Measurements from ENCODE around the gene TRRAP.

TRRAP gene

GRCh38 chr7:98958968-98959367 is 80.6 kb downstream of the TRRAP start:
- WGBS (ENCODE audit: insufficient coverage, insufficient read length): no CpG with 5 or more reads among the region's 9 CpGs
- Histone ChIP-seq H3K4me3 (ENCODE audit: low read length) (no peak overlapping the region), H3K36me3 (ENCODE audit: control insufficient read depth, insufficient read depth, low read length) (peaks cover 40% of the 10 kb centered on the region), H3K27me3 (ENCODE audit: control insufficient read depth, insufficient read depth, low read length) (no peaks in the 10 kb centered on the region), H3K4me1 (ENCODE audit: control insufficient read depth, insufficient read depth, low read length) (no peaks in the 10 kb centered on the region), H3K9me3 (ENCODE audit: control insufficient read depth, insufficient read depth, low read length) (no peaks in the 10 kb centered on the region), H3K27ac (ENCODE audit: low read length) (no peak overlapping the region)
- no peak for DNase-seq (ENCODE audit: low read depth, low spot score)

GRCh38 chr7:98963305-98963704 is 85.0 kb downstream of the TRRAP start:
- H3K36me3 ChIP-seq (ENCODE audit: control insufficient read depth, insufficient read depth, low read length): peaks cover 43% of the 10 kb centered on the region
- no peak overlapping the region for H3K4me3 ChIP-seq (ENCODE audit: low read length)
- no peak for DNase-seq (ENCODE audit: low read depth, low spot score)
- no peaks in the 10 kb centered on the region for H3K4me1 ChIP-seq (ENCODE audit: control insufficient read depth, insufficient read depth, low read length)
- no peaks in the 10 kb centered on the region for H3K9me3 ChIP-seq (ENCODE audit: control insufficient read depth, insufficient read depth, low read length)
- no peaks in the 10 kb centered on the region for H3K27me3 ChIP-seq (ENCODE audit: control insufficient read depth, insufficient read depth, low read length)
- H3K27ac ChIP-seq (ENCODE audit: low read length): no peak overlapping the region
- WGBS (ENCODE audit: insufficient coverage, insufficient read length): no CpG with 5 or more reads among the region's 10 CpGs

- H3K9me3 ChIP-seq (ENCODE audit: control insufficient read depth, insufficient read depth, low read length): no peaks in the 10 kb centered on the region
- no peaks in the 10 kb centered on the region for H3K4me1 ChIP-seq (ENCODE audit: control insufficient read depth, insufficient read depth, low read length)
- no peaks in the 10 kb centered on the region for H3K27me3 ChIP-seq (ENCODE audit: control insufficient read depth, insufficient read depth, low read length)
- H3K4me3 ChIP-seq (ENCODE audit: low read length): no peak overlapping the region
- H3K27ac ChIP-seq (ENCODE audit: low read length): no peak overlapping the region
- peaks cover 48% of the 10 kb centered on the region for H3K36me3 ChIP-seq (ENCODE audit: control insufficient read depth, insufficient read depth, low read length)
- no peak for DNase-seq (ENCODE audit: low read depth, low spot score)
- no CpG with 5 or more reads among the region's 10 CpGs for WGBS (ENCODE audit: insufficient coverage, insufficient read length)
Observed at GRCh38 chr7:98964596-98964995, 86.3 kb downstream of the TRRAP start.

- H3K27me3 ChIP-seq (ENCODE audit: control insufficient read depth, insufficient read depth, low read length): no peaks in the 10 kb centered on the region
- no peak overlapping the region for H3K27ac ChIP-seq (ENCODE audit: low read length)
- no peak for DNase-seq (ENCODE audit: low read depth, low spot score)
- no CpG with 5 or more reads among the region's 14 CpGs for WGBS (ENCODE audit: insufficient coverage, insufficient read length)
- H3K4me1 ChIP-seq (ENCODE audit: control insufficient read depth, insufficient read depth, low read length): no peaks in the 10 kb centered on the region
- H3K36me3 ChIP-seq (ENCODE audit: control insufficient read depth, insufficient read depth, low read length): peaks cover 55% of the 10 kb centered on the region
- no peak overlapping the region for H3K4me3 ChIP-seq (ENCODE audit: low read length)
- no peaks in the 10 kb centered on the region for H3K9me3 ChIP-seq (ENCODE audit: control insufficient read depth, insufficient read depth, low read length)
Observed at GRCh38 chr7:98968621-98969020, 90.3 kb downstream of the TRRAP start.

GRCh38 chr7:98969386-98969785 is 91.1 kb downstream of the TRRAP start:
- DNase-seq (ENCODE audit: low read depth, low spot score): no peak
- no CpG with 5 or more reads among the region's 11 CpGs for WGBS (ENCODE audit: insufficient coverage, insufficient read length)
- no peak overlapping the region for H3K27ac ChIP-seq (ENCODE audit: low read length)
- H3K9me3 ChIP-seq (ENCODE audit: control insufficient read depth, insufficient read depth, low read length): no peaks in the 10 kb centered on the region
- H3K36me3 ChIP-seq (ENCODE audit: control insufficient read depth, insufficient read depth, low read length): peaks cover 56% of the 10 kb centered on the region
- H3K4me1 ChIP-seq (ENCODE audit: control insufficient read depth, insufficient read depth, low read length): no peaks in the 10 kb centered on the region
- no peak overlapping the region for H3K4me3 ChIP-seq (ENCODE audit: low read length)
- no peaks in the 10 kb centered on the region for H3K27me3 ChIP-seq (ENCODE audit: control insufficient read depth, insufficient read depth, low read length)

- no CpG with 5 or more reads among the region's 24 CpGs for WGBS (ENCODE audit: insufficient coverage, insufficient read length)
- DNase-seq (ENCODE audit: low read depth, low spot score): no peak
Observed at GRCh38 chr7:98970016-98970615, 91.8 kb downstream of the TRRAP start.

GRCh38 chr7:98970805-98971204 is 92.5 kb downstream of the TRRAP start:
- Histone ChIP-seq H3K27me3 (ENCODE audit: control insufficient read depth, insufficient read depth, low read length) (no peaks in the 10 kb centered on the region), H3K36me3 (ENCODE audit: control insufficient read depth, insufficient read depth, low read length) (peaks cover 42% of the 10 kb centered on the region), H3K4me3 (ENCODE audit: low read length) (no peak overlapping the region), H3K4me1 (ENCODE audit: control insufficient read depth, insufficient read depth, low read length) (no peaks in the 10 kb centered on the region), H3K9me3 (ENCODE audit: control insufficient read depth, insufficient read depth, low read length) (no peaks in the 10 kb centered on the region), H3K27ac (ENCODE audit: low read length) (no peak overlapping the region)
- WGBS (ENCODE audit: insufficient coverage, insufficient read length): no CpG with 5 or more reads among the region's 12 CpGs
- DNase-seq (ENCODE audit: low read depth, low spot score): no peak

More at GRCh38 chr7:98970016-98970615, 91.8 kb downstream of the TRRAP start:
- no peaks in the 10 kb centered on the region for H3K27me3 ChIP-seq (ENCODE audit: control insufficient read depth, insufficient read depth, low read length)
- H3K4me3 ChIP-seq (ENCODE audit: low read length): no peak overlapping the region
- no peak overlapping the region for H3K27ac ChIP-seq (ENCODE audit: low read length)
- H3K36me3 ChIP-seq (ENCODE audit: control insufficient read depth, insufficient read depth, low read length): peaks cover 49% of the 10 kb centered on the region
- no peaks in the 10 kb centered on the region for H3K9me3 ChIP-seq (ENCODE audit: control insufficient read depth, insufficient read depth, low read length)
- H3K4me1 ChIP-seq (ENCODE audit: control insufficient read depth, insufficient read depth, low read length): no peaks in the 10 kb centered on the region

- no peak overlapping the region for H3K27ac ChIP-seq (ENCODE audit: low read length)
- H3K27me3 ChIP-seq (ENCODE audit: control insufficient read depth, insufficient read depth, low read length): no peaks in the 10 kb centered on the region
- no peak overlapping the region for H3K4me3 ChIP-seq (ENCODE audit: low read length)
- H3K9me3 ChIP-seq (ENCODE audit: control insufficient read depth, insufficient read depth, low read length): no peaks in the 10 kb centered on the region
- WGBS (ENCODE audit: insufficient coverage, insufficient read length): no CpG with 5 or more reads among the region's 4 CpGs
- peaks cover 46% of the 10 kb centered on the region for H3K36me3 ChIP-seq (ENCODE audit: control insufficient read depth, insufficient read depth, low read length)
- no peaks in the 10 kb centered on the region for H3K4me1 ChIP-seq (ENCODE audit: control insufficient read depth, insufficient read depth, low read length)
- no peak for DNase-seq (ENCODE audit: low read depth, low spot score)
Observed at GRCh38 chr7:98974205-98974604, 95.9 kb downstream of the TRRAP start.

GRCh38 chr7:98974906-98975816 is 96.8 kb downstream of the TRRAP start:
- no peak for DNase-seq (ENCODE audit: low read depth, low spot score)
- Histone ChIP-seq H3K4me3 (ENCODE audit: low read length) (no peak overlapping the region), H3K36me3 (ENCODE audit: control insufficient read depth, insufficient read depth, low read length) (peaks cover 36% of the 10 kb centered on the region), H3K27ac (ENCODE audit: low read length) (no peak overlapping the region), H3K27me3 (ENCODE audit: control insufficient read depth, insufficient read depth, low read length) (no peaks in the 10 kb centered on the region), H3K4me1 (ENCODE audit: control insufficient read depth, insufficient read depth, low read length) (no peaks in the 10 kb centered on the region), H3K9me3 (ENCODE audit: control insufficient read depth, insufficient read depth, low read length) (no peaks in the 10 kb centered on the region)
- no CpG with 5 or more reads among the region's 17 CpGs for WGBS (ENCODE audit: insufficient coverage, insufficient read length)

- no CpG with 5 or more reads among the region's 30 CpGs for WGBS (ENCODE audit: insufficient coverage, insufficient read length)
- peaks cover 33% of the 10 kb centered on the region for H3K36me3 ChIP-seq (ENCODE audit: control insufficient read depth, insufficient read depth, low read length)
- H3K4me1 ChIP-seq (ENCODE audit: control insufficient read depth, insufficient read depth, low read length): no peaks in the 10 kb centered on the region
- H3K9me3 ChIP-seq (ENCODE audit: control insufficient read depth, insufficient read depth, low read length): no peaks in the 10 kb centered on the region
- H3K27me3 ChIP-seq (ENCODE audit: control insufficient read depth, insufficient read depth, low read length): no peaks in the 10 kb centered on the region
- H3K4me3 ChIP-seq (ENCODE audit: low read length): no peak overlapping the region
- DNase-seq (ENCODE audit: low read depth, low spot score): no peak
- no peak overlapping the region for H3K27ac ChIP-seq (ENCODE audit: low read length)
Observed at GRCh38 chr7:98976396-98977185, 98.3 kb downstream of the TRRAP start.

Data from iPS DF 6.9 (cell line).